Measurements from ENCODE around the gene TRPV4.

- TF ChIP-seq POLR2AphosphoS5 (IDR thresholded peaks at IDR 0.05; ENCODE audit: borderline replicate concordance, low read depth, low read length) (no peak), EZH2 (IDR thresholded peaks at IDR 0.05) (no peak)
Observed at GRCh38 chr12:109741970-109742703, 91.1 kb downstream of the TRPV4 start.

Data from SK-N-MC (cell line).